DMS114 treated with DMSO at 0.1 percent for 48 hours (cell line): ENCODE measurements around the gene OTOP3.
"Not testable (repeated sequence)": the region's sequence is repeated elsewhere in the genome, so short reads cannot be mapped to it uniquely, and the experiment has no call there.

ENCODE experiments used
- DNase-seq: peaks from one replicate; lab custom pipeline; 2025; ENCODE audit not compliant: unreplicated experiment; lab: John Stamatoyannopoulos, UW

Gene OTOP3

GRCh38 chr17:74981318-74981978 is 45.8 kb downstream of the OTOP3 start:
- no peak for DNase-seq

GRCh38 chr17:74981979-74982662 is 46.4 kb downstream of the OTOP3 start:
- peak; percentile 35 for DNase-seq

GRCh38 chr17:74982663-74983313 is 47.1 kb downstream of the OTOP3 start:
- DNase-seq, result not testable (repeated sequence)

- no peak for DNase-seq
Observed at GRCh38 chr17:74986206-74986576, 50.5 kb downstream of the OTOP3 start.

GRCh38 chr17:74987418-74987908 is 51.8 kb downstream of the OTOP3 start, which contains the start of gene CDR2L:
Gene CDR2L, plus strand, starts transcription at chr17:74987632. Its CDS starts 412 bp downstream, at chr17:74988044.
- DNase-seq, result peak; percentile 73

- DNase-seq, result no peak
Observed at GRCh38 chr17:74987909-74988711, 52.4 kb downstream of the OTOP3 start.

GRCh38 chr17:74990581-74991105 is 54.9 kb downstream of the OTOP3 start:
- DNase-seq, result no peak

- no peak for DNase-seq
Observed at GRCh38 chr17:74992223-74992622, 56.5 kb downstream of the OTOP3 start.

- no peak for DNase-seq
Observed at GRCh38 chr17:74994440-74994839, 58.7 kb downstream of the OTOP3 start.

GRCh38 chr17:74995847-74996246 is 60.1 kb downstream of the OTOP3 start:
- DNase-seq, result no peak

- no peak for DNase-seq
Observed at GRCh38 chr17:74998783-74999182, 63.1 kb downstream of the OTOP3 start.

- no peak for DNase-seq
Observed at GRCh38 chr17:74999523-74999922, 63.8 kb downstream of the OTOP3 start.
